Activated T-helper 1 cell treated with Interleukin-2 at 50 U/mL for 16 hours (primary cell): ENCODE measurements around the gene NBEAL2.

ENCODE experiments used
- DNase-seq: peaks from one replicate; pipeline ENCODE4 v3.0.0-alpha.2; 2020; ENCODE audit warnings: low read depth

NBEAL2 gene

GRCh38 chr3:46986782-46987310, 7.4 kb downstream of the NBEAL2 start:
- no peak for DNase-seq

DNA sequence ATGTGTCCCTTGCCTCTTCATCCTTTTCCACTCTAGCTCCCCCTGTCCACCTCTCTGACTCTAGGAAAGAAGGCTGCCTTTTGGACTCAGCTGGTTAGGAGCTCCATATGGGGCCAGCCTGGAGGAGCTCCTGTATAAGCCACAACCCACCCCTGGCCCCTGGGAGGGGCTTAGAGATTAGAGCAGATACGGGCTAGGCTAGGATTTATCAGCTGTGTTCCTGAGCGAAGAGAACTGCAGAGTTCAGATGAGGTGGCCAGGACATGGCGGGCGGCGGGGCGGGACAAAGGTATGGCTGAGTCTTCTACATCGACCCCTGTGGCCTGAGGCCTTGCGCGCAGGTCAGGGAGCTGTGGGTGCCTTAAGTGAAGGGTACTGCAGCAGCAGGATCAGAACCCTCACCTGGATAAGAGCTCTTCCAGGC, 7.9 kb downstream of the NBEAL2 start:
- no peak for DNase-seq

GRCh38 chr3:46987743-46988401, 8.4 kb downstream of the NBEAL2 start:
- peak; percentile 90 for DNase-seq

DNA sequence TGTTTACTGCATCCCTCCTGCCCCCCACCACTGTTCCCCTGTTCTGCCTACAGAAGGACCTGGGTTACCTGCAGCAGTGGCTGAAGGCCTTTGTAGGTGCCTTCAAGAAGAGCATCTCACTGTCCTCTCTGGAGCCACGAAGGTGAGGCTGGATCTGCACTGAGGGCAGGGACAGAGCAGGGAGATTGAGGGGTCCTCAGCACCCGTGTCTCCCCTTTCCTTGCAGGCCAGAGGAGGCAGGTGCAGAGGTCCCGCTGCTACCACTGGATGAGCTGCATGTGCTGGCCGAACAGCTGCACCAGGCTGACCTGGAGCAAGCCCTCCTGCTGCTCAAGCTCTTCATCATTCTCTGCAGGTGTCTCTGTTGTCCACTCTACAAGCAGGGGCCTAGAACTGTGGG, 9.2 kb downstream of the NBEAL2 start:
- DNase-seq = no peak

GRCh38 chr3:46989146-46989810, 9.8 kb downstream of the NBEAL2 start:
- no peak for DNase-seq

DNA sequence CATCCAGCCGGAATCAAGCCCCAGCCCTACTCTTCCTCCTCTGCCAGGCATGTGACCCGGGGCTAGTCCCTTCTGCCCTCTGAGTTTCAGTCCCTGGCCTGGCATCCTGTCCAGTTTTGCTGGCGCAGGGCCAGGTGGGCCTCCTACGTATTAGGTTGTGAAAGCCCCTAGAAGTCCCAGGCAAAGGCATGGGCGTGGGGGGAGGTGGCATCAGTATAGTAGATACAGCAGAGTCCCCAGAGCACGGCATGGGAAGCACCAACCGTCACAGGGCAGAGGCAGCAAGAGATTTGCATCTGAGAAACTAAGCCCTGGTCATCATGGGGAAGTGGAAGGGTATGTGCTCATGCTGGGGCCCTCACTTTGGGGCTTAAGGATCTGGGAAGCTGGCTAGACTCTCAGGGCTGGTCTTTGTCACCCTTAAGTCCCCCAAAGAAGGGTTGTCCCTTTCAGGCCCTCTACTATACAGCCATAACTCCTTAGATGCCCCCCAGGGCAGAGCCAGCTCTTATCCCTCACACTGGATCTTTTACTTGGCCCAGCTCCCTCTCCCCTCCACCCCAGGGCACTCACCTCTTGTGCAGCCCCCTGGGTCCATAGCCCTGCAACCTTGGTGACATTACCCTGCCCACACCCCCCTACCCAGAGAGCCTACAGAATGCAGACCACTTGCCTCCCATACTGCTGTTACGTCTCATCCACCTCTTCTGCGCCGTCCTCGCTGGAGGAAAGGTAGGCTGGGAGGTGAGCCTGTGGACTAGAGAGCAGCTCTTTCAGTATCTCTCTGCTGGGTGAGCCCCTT, 11.3 kb downstream of the NBEAL2 start:
- DNase-seq = no peak

DNA sequence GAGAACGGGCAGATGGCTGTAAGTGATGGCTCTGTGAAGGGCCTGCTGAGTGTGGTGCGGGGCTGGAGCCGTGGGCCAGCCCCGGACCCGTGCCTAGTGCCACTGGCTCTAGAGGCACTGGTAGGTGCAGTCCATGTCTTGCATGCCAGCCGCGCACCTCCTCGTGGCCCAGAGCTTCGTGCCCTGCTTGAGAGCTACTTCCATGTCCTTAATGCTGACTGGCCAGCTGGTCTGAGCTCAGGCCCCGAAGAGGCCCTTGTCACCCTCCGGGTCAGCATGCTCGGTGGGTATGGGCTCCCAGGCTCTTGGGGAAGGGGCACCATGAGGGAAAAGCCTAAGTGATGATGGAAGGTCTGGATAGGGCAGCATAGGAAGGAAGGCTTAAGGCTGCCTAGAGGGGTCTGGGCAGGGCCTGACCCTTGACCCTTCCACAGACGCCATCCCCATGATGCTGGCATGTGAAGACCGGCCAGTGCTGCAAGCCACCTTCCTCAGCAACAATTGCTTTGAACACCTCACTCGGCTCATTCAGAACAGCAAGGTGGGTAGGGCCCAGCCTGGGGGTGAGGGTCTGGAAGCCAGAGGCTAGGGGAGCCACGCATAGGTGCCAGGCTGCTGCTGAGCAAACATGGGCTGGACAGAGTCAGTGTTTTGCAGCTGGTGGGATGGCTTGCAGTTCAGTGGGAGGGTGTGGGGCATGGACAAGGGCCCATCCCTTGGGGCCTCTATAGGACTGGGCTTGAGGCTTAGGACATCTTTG, 12.1 kb downstream of the NBEAL2 start:
- no peak for DNase-seq

- DNase-seq = no peak
Observed at GRCh38 chr3:46992231-46992630, 12.8 kb downstream of the NBEAL2 start.

GRCh38 chr3:46993292-46993691, 13.8 kb downstream of the NBEAL2 start:
- no peak for DNase-seq

GRCh38 chr3:46993986-46994385, 14.5 kb downstream of the NBEAL2 start:
- DNase-seq = no peak

DNA sequence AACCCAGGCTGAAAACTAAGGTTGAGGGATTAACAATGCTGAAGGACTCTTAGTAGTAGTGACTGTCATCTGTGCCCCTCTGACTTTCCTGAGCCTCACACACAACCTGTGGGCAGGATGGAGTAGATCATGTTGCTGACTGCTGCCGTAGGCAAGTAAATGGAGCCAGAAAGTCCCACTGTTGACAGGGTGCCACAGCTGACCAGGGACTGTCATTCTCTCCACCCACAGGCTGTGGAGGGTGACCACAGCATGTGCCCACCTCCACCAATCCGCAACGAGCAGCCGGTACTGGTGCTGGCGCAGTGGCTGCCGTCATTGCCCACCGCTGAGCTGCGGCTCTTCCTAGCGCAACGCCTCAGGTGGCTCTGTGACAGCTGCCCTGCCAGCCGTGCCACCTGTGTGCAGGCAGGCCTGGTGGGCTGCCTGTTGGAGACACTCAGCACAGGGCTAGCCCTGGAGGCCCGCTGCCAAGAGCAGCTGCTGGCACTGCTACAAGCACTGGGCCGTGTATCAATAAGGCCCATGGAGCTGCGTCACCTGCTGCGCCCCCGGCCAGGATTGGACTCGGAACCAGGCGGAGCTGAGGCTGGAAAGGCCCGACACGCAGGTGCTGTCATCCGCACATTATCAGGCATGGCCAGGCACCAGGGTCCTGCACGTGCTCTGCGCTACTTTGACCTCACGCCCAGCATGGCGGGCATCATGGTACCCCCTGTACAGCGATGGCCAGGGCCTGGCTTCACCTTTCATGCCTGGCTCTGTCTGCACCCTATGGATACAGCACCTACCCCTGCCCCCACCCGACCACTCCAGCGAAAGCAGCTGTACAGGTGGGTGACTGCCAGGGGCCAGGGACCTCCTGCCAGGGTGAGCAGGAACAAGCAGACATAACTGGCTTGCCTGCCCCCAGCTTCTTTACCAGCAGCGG, 15.6 kb downstream of the NBEAL2 start:
- no peak for DNase-seq

DNA sequence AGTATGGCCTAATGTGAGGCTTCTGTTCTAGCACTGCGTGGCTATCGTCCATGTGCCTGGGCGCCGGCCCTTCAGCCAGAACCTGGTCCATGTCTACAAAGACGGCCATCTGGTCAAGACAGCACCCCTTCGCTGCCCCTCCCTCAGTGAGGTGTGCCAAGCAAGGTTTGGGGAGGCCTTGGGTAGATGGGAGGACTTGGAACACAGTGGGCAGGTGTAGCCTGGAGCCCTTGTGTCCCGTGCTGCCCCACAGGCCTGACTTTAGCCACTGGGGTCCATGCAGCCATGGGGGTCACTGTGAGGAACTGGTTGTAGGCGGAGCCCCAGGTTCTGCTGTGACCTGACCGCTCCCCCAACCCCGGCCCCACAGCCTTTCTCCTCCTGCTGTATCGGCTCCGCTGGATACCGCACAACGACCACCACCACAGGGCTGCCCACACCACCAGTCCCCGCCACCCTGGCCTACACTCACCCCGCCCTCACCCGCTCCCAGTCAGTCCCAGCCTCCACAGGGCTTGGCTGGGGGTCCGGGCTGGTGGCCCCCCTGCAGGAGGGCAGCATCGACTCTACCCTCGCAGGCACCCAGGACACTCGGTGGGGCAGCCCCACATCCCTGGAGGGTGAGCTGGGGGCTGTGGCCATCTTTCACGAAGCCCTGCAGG, 16.6 kb downstream of the NBEAL2 start:
- no peak for DNase-seq

DNA sequence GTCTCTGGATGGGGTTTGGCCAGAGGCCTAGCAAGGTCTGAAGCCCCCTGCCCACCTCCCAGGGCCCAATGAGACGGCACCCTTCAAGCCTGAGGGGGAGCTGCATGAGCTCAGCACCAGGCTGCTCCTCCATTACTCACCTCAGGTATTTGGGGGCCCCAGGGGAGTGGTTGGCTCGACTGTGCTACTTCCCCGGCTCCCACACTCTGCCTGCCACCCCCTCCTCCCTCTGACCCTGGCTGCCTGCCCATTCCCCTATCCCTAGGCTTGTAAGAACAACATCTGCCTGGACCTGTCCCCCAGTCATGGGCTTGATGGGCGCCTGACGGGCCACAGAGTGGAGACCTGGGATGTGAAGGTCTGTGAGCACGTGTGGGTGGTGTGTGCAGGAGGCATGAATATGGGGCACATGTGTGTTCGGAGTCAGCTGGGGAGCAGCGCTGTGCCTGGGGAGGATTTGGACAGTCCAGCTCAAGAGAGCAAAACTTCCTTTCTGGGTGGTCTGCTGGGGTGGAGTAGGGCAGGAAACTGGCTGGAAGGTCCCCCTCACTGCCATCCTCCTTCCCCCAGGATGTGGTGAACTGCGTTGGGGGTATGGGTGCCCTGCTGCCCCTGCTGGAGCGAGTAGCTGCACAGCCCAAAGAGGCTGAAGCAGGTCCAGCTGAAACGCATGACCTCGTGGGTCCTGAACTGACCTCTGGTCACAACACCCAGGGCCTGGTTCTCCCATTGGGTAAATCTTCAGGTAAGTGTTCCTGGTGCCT, 17.4 kb downstream of the NBEAL2 start:
- DNase-seq = no peak

GRCh38 chr3:46997453-46998091, 18.1 kb downstream of the NBEAL2 start:
- DNase-seq = no peak

DNA sequence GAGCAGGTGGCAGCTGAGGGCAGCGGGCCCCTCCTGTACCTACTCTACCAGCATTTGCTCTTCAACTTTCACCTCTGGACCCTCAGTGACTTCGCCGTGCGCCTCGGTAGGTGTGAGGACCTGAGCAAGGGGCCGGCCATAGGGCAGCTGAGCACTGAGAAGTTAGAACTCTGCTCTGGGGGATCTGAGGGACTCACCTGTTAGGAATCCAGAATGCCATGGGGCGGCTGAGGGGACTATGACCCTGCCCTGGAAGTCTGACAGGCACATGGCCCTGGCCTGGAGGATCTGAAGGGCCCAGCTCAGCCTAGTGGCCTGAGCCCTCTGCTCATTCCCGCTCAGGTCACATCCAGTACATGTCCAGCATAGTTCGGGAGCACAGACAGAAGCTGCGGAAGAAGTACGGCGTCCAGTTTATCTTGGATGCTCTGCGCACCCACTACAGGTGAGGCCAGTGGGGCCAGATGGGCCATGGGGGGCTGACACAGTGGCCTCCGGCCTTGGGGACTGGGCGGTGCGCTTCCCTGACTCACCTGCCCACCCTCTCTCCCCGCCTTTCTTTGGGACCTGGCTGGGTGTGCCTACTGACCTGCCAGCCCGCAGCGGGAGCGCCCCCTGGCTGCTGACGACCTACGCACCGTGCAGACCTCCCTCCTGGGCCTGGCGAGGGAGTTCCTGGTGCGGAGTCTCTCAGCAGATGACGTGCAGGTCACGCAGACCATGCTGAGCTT, 18.8 kb downstream of the NBEAL2 start:
- DNase-seq = peak; percentile 64

DNA sequence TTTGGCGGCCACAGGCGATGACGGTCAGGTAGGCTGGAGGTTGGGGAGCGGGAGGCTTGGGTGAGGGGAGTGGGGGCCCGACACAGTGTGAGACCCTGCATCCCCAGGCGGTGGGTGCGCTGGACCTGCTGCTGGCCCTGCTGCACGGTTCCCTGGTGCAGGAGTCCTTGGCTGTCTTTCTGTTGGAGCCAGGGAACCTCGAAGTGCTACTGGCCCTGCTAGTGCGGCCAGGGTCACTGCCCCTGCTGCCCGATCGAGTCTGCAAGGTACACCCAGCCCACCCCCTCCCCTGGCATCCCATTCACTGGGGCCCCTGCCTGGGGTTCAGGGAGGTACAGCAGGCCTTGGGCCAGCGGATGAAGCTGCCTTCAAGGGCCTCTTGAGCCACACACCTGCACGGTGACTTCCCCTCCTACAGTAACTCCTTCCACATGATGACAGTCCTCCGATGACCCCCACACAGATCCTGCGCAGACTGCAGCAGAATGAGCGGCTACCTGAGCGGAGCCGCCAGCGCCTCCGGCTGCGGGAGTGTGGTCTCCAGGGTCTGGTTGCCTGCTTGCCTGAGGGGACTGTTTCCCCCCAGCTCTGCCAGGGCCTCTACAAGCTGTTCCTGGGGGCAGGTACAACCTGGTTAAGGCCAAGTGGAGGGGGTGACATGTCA, 19.5 kb downstream of the NBEAL2 start:
- no peak for DNase-seq

DNA sequence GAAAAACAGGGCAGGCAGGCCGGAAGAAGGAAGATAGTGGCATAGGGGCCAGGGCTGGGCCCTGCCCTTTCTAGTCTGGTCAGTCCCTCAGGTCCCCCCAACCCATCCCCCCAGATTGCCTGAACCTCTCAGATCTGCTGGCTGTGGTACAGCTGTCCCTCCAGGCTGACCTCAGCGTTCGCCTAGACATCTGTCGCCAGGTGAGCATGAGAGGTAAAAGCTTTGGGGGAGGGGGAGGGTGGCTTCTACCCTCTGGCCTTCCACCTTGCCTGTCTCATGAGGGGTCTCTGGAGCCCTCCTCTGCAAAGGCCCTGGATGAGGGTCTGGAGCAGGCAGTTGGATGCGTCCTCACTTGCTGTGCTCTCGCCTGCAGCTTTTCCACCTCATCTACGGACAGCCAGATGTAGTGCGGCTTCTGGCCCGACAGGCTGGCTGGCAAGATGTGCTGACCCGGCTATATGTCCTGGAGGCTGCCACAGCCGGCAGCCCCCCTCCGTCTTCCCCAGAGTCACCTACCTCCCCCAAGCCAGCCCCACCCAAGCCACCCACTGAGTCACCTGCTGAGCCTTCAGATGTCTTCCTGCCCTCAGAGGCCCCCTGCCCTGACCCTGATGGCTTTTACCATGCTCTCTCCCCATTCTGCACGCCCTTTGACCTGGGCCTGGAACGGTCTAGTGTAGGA, 20.2 kb downstream of the NBEAL2 start:
- no peak for DNase-seq
